GM12864 (cell line): Measurements from ENCODE around the gene NLRP6.

ENCODE experiments used
- DNase-seq: peaks from one replicate; pipeline ENCODE4 v3.0.0-alpha.2; 2011; ENCODE audit warnings: low read depth
- H3K4me3 ChIP-seq: 2 replicates; pipeline ENCODE4 v1.5.1; 2011; ENCODE audit warnings: mild to moderate bottlenecking, low read depth, low read length, control low read depth
- CTCF ChIP-seq: IDR thresholded peaks from 2 replicates; pipeline ENCODE4 v1.5.1; 2011; ENCODE audit warnings: low read depth, mild to moderate bottlenecking, moderate library complexity, low read length, control low read depth, inconsistent platforms; ENCODE audit errors: missing control alignments

NLRP6 gene

GRCh38 chr11:269146-269890 is 8.9 kb upstream of the NLRP6 start:
- H3K4me3 ChIP-seq = peak overlapping the region; percentile 72
- DNase-seq = peak; percentile 99
- no peak for TF ChIP-seq CTCF

GRCh38 chr11:270451-271318 is 7.5 kb upstream of the NLRP6 start:
- no peak for DNase-seq
- no peak for TF ChIP-seq CTCF
- H3K4me3 ChIP-seq = no peak overlapping the region

- no peak for TF ChIP-seq CTCF
- no peak for DNase-seq
- H3K4me3 ChIP-seq = no peak overlapping the region
Observed at GRCh38 chr11:271319-271715, 6.9 kb upstream of the NLRP6 start.

GRCh38 chr11:272195-272930 is 5.8 kb upstream of the NLRP6 start:
- TF ChIP-seq CTCF = no peak
- no peak for DNase-seq
- H3K4me3 ChIP-seq = no peak overlapping the region

- no peak overlapping the region for H3K4me3 ChIP-seq
- no peak for TF ChIP-seq CTCF
- no peak for DNase-seq
Observed at GRCh38 chr11:272931-273198, 5.3 kb upstream of the NLRP6 start.

GRCh38 chr11:276219-276618 is 2.0 kb upstream of the NLRP6 start:
- no peak overlapping the region for H3K4me3 ChIP-seq
- no peak for DNase-seq
- TF ChIP-seq CTCF = no peak
